GM12801 (cell line): ENCODE measurements around the gene ZNF814.

Source experiments
- CTCF ChIP-seq: IDR thresholded peaks from one replicate; pipeline ENCODE4 v1.5.1; 2011; ENCODE audit warnings: control low read depth; ENCODE audit not compliant: insufficient read length; ENCODE audit errors: extremely low read depth

Gene ZNF814

GRCh38 chr19:57825511-57825910 is 63.3 kb downstream of the ZNF814 start:
- no peak for TF ChIP-seq CTCF

GRCh38 chr19:57820599-57820998 is 68.2 kb downstream of the ZNF814 start:
- TF ChIP-seq CTCF = no peak

- no peak for TF ChIP-seq CTCF
Measured at GRCh38 chr19:57819475-57820148, 69.2 kb downstream of the ZNF814 start.

GRCh38 chr19:57818378-57818777 is 70.5 kb downstream of the ZNF814 start:
- no peak for TF ChIP-seq CTCF

DNA sequence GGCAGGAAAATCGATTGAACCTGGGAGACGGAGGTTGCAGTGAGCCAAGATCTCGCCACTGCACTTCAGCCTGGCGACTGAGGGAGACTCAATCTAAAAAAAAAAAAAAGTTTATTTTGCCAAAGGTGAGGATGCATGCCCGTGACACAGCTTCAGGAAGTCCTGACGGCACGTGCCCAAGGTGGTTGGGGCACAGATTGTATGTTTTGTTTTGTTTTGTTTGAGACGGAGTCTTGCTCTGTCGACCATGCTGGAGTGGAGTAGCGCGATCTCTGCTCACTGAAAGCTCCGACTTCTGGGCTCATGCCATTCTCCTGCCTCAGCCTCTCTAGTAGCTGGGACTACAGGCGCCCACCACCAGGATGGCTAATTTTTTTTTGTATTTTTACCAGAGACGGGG is 70.9 kb downstream of the ZNF814 start:
- no peak for TF ChIP-seq CTCF

DNA sequence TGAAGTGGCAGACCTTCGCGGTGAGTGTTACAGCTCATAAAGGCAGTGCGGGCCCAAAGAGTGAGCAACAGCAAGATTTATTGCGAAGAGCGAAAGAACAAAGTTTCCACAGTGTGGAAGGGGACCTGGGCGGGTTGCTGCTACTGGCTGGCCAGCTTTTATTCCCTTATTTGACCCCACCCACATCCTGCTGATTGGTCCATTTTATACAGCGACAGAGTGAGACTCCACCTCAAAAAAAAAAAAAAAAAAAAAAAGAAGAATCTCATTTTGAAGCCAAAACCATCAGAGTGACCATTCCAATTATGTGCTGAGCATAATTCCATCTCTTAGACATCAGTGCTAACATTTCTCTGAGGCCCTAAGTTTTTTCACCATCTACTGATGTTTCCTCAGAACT is 72.2 kb downstream of the ZNF814 start:
- TF ChIP-seq CTCF = no peak

DNA sequence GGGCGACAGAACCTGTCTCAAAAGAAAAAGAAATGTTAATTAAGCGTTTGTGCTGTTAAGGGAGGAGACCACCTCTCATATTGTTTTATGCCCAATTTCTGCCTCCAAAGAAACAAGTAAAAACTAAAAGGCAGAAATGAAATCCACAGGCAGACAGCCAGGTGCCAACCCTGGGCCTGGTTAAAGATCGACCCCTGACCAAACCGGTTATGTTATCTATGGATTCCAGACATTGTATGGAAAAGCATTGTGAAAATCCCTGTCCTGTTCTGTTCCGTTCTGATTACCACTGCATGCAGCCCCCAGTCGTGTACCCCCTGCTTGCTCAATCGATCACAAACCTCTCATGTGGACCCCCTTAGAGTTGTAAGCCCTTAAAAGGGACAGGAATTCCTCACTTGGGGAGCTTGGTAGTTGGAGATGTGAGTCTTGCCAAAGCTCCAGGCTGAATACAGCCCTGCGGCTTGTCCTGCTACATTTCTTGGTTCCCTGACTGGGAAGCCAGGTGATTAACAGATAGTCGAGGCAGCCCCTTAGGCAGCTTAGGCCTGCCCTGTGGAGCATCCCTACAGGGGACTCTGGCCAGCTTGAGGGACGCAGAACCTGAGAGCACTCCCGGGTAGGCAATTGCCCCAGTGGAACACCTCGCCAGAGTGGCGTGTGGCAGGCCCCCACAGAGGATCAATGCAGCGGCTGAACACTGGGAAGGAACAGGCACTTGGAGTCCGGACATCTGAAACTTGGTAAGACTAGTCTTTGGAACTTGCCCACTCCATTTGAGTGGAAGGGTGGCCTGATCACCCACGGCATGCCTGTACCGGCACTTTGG is 73.4 kb downstream of the ZNF814 start:
- TF ChIP-seq CTCF = no peak
